Measurements from ENCODE around the gene ANK3.

ANK3 gene

GRCh38 chr10:60172363-60172990 lies 217.2 kb downstream of the ANK3 start:
- no peak for DNase-seq (ENCODE audit: low read depth)
- H3K4me3 ChIP-seq (ENCODE audit: low read depth, low read length), result no peak overlapping the region
- TF ChIP-seq MAX (IDR thresholded peaks at IDR 0.05; ENCODE audit: low read depth, low read length) (no peak), MYC (IDR thresholded peaks at IDR 0.05; ENCODE audit: low read depth, low read length) (no peak), POLR2A (IDR thresholded peaks at IDR 0.05; ENCODE audit: extremely low read depth, insufficient read length) (no peak), CTCF (IDR thresholded peaks at IDR 0.05; ENCODE audit: low read depth, low read length) (no peak)

- no peak for DNase-seq (ENCODE audit: low read depth)
- H3K4me3 ChIP-seq (ENCODE audit: low read depth, low read length), result no peak overlapping the region
- TF ChIP-seq CTCF (IDR thresholded peaks at IDR 0.05; ENCODE audit: low read depth, low read length) (no peak), POLR2A (IDR thresholded peaks at IDR 0.05; ENCODE audit: extremely low read depth, insufficient read length) (no peak), MYC (IDR thresholded peaks at IDR 0.05; ENCODE audit: low read depth, low read length) (no peak), MAX (IDR thresholded peaks at IDR 0.05; ENCODE audit: low read depth, low read length) (no peak)
Observed at GRCh38 chr10:60171436-60172013, 218.2 kb downstream of the ANK3 start.

GRCh38 chr10:60170250-60170649 lies 219.4 kb downstream of the ANK3 start:
- H3K4me3 ChIP-seq (ENCODE audit: low read depth, low read length), result no peak overlapping the region
- DNase-seq (ENCODE audit: low read depth), result no peak
- TF ChIP-seq POLR2A (IDR thresholded peaks at IDR 0.05; ENCODE audit: extremely low read depth, insufficient read length), result no peak
- TF ChIP-seq MAX (IDR thresholded peaks at IDR 0.05; ENCODE audit: low read depth, low read length), result no peak
- no peak for TF ChIP-seq MYC (IDR thresholded peaks at IDR 0.05; ENCODE audit: low read depth, low read length)
- no peak for TF ChIP-seq CTCF (IDR thresholded peaks at IDR 0.05; ENCODE audit: low read depth, low read length)

- TF ChIP-seq POLR2A (IDR thresholded peaks at IDR 0.05; ENCODE audit: extremely low read depth, insufficient read length) (no peak), MYC (IDR thresholded peaks at IDR 0.05; ENCODE audit: low read depth, low read length) (no peak), MAX (IDR thresholded peaks at IDR 0.05; ENCODE audit: low read depth, low read length) (no peak), CTCF (IDR thresholded peaks at IDR 0.05; ENCODE audit: low read depth, low read length) (no peak)
- no peak for DNase-seq (ENCODE audit: low read depth)
- H3K4me3 ChIP-seq (ENCODE audit: low read depth, low read length), result no peak overlapping the region
Observed at GRCh38 chr10:60169111-60169510, 220.6 kb downstream of the ANK3 start.

- H3K4me3 ChIP-seq (ENCODE audit: low read depth, low read length), result no peak overlapping the region
- DNase-seq (ENCODE audit: low read depth), result no peak
Observed at GRCh38 chr10:60167050-60167449, 222.6 kb downstream of the ANK3 start.

More at GRCh38 chr10:60167050-60167449, 222.6 kb downstream of the ANK3 start:
- TF ChIP-seq MAX (IDR thresholded peaks at IDR 0.05; ENCODE audit: low read depth, low read length) (no peak), MYC (IDR thresholded peaks at IDR 0.05; ENCODE audit: low read depth, low read length) (no peak), CTCF (IDR thresholded peaks at IDR 0.05; ENCODE audit: low read depth, low read length) (no peak), POLR2A (IDR thresholded peaks at IDR 0.05; ENCODE audit: extremely low read depth, insufficient read length) (no peak)
